Loucy (cell line): ENCODE measurements around the gene TNS2.
A peak's percentile ranks its signal among the peaks of the same experiment; 100 is the strongest.

Experiments used
- H2AFZ ChIP-seq: fragments of 200-600 bp; sonication (generic); 2 replicates; pipeline ENCODE4 v1.6.0; 2016; ENCODE audit warnings: antibody characterized with exemption, mild to moderate bottlenecking, low read length, moderate library complexity
- H3F3A ChIP-seq: fragments of 200-600 bp; 2 replicates; pipeline ENCODE4 v1.6.0; 2016; ENCODE audit warnings: antibody characterized with exemption, low read depth, mild to moderate bottlenecking
- H3K27me3 ChIP-seq: fragments of 200-600 bp; sonication (generic); 2 replicates; pipeline ENCODE4 v1.6.1; 2014; ENCODE audit warnings: low read length, mild to moderate bottlenecking; ENCODE audit not compliant: insufficient read depth, poor library complexity, severe bottlenecking
- H3K36me3 ChIP-seq: fragments of 200-600 bp; sonication (generic); 2 replicates; pipeline ENCODE4 v1.6.1; 2016; ENCODE audit warnings: low read length; ENCODE audit not compliant: insufficient read depth
- H3K4me1 ChIP-seq: fragments of 200-600 bp; sonication (generic); 2 replicates; pipeline ENCODE4 v1.5.1; 2014; ENCODE audit warnings: low read length, mild to moderate bottlenecking; ENCODE audit not compliant: insufficient read depth, poor library complexity, severe bottlenecking
- H3K4me2 ChIP-seq: fragments of 200-600 bp; sonication (generic); 2 replicates; pipeline ENCODE4 v1.6.0; 2014; ENCODE audit warnings: antibody characterized with exemption, low read length, low read depth, mild to moderate bottlenecking; ENCODE audit not compliant: poor library complexity, severe bottlenecking
- H3K4me3 ChIP-seq: fragments of 200-600 bp; sonication (generic); 2 replicates; pipeline ENCODE4 v1.5.1; 2014; ENCODE audit warnings: low read length, mild to moderate bottlenecking, mixed read lengths; ENCODE audit not compliant: poor library complexity, severe bottlenecking
- H3K79me2 ChIP-seq: fragments of 200-600 bp; sonication (generic); 2 replicates; pipeline ENCODE4 v1.6.1; 2014; ENCODE audit warnings: low read length; ENCODE audit not compliant: insufficient read depth
- H3K9ac ChIP-seq: fragments of 200-600 bp; sonication (generic); 2 replicates; pipeline ENCODE4 v1.6.0; 2014; ENCODE audit warnings: mild to moderate bottlenecking, low read depth, low read length, moderate library complexity; ENCODE audit not compliant: poor library complexity, severe bottlenecking
- H3K9me2 ChIP-seq: fragments of 200-600 bp; sonication (generic); replicated peaks from 2 replicates; pipeline ENCODE4 v1.6.1; 2016; ENCODE audit warnings: low read depth, low read length, mixed read lengths
- H3K9me3 ChIP-seq: fragments of 200-600 bp; sonication (generic); 2 replicates; pipeline ENCODE4 v1.6.1; 2014; ENCODE audit warnings: mild to moderate bottlenecking, antibody characterized with exemption, low read length, low read depth; ENCODE audit not compliant: insufficient read depth
- H4K20me1 ChIP-seq: fragments of 200-600 bp; sonication (generic); 2 replicates; pipeline ENCODE4 v1.6.0; 2014; ENCODE audit warnings: antibody characterized with exemption, low read length, mild to moderate bottlenecking; ENCODE audit not compliant: insufficient read depth, poor library complexity, severe bottlenecking
- EZH2phosphoT487 ChIP-seq: fragments of 200-600 bp; IDR thresholded peaks from 2 replicates; pipeline ENCODE4 v1.6.1; 2018; ENCODE audit warnings: antibody characterized with exemption, mild to moderate bottlenecking, moderate library complexity, borderline replicate concordance
- TF ChIP-seq, protein P1 (sequence below): fragments of 200-600 bp; sonication (generic); conservative IDR thresholded peaks from 2 replicates; pipeline ENCODE4 v1.5.1; 2014; ENCODE audit warnings: mild to moderate bottlenecking, antibody characterized with exemption, low read length

The TNS2 gene

DNA sequence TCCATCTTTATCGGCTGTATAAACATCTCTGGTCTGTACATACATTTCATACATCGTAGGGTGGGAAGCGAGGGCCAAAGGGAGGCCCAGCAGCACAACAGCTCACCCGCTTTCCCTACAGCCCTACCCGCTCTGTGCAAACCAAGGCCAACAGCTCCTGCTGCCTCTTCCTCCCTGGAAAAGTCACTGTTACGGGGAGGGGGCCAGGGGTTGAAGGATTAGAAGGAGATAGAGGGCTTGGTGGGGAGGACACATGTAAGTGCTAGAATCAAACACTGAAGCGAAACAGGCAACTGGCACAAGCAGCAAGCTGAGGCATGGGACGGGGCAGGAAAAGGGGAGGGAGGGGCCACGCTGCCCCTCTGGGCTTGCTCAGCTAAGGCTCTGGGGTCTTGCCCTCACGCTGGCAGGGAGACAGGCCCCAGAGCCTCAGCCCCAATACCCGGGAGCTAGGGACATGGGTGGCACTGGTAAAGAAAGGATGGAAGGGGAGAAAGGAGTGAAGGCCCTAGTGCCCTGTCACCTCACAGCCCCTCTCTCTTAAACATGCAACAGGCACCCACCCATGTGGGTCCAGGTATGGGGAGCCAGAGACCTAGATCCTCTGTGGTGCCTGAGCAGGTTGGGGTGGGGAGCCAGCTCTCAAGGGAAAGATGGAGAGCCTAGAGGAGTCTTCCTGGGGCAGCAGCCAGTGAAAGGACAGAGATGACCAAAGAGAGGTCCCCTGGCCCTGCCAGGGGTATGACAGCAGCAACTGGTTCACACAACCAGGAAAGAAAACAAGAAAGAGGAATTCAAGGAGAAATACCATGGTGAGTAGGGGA lies 15.0 kb downstream of the TNS2 start:
- no peaks in the 10 kb centered on the region for H3K4me1 ChIP-seq
- no peak overlapping the region for H3K9ac ChIP-seq
- TF ChIP-seq, protein P1, sequence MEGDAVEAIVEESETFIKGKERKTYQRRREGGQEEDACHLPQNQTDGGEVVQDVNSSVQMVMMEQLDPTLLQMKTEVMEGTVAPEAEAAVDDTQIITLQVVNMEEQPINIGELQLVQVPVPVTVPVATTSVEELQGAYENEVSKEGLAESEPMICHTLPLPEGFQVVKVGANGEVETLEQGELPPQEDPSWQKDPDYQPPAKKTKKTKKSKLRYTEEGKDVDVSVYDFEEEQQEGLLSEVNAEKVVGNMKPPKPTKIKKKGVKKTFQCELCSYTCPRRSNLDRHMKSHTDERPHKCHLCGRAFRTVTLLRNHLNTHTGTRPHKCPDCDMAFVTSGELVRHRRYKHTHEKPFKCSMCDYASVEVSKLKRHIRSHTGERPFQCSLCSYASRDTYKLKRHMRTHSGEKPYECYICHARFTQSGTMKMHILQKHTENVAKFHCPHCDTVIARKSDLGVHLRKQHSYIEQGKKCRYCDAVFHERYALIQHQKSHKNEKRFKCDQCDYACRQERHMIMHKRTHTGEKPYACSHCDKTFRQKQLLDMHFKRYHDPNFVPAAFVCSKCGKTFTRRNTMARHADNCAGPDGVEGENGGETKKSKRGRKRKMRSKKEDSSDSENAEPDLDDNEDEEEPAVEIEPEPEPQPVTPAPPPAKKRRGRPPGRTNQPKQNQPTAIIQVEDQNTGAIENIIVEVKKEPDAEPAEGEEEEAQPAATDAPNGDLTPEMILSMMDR: no peak
- TF ChIP-seq EZH2phosphoT487: no peak
- no peaks in the 10 kb centered on the region for H3K9me3 ChIP-seq
- H3K27me3 ChIP-seq: no peaks in the 10 kb centered on the region
- no peak overlapping the region for H3K4me3 ChIP-seq
- H4K20me1 ChIP-seq: no peaks in the 10 kb centered on the region
- peaks cover 7% of the 10 kb centered on the region; the same call in 1 of the 2 replicates for H3K36me3 ChIP-seq
- no peaks in the 10 kb centered on the region for H3K79me2 ChIP-seq
- no peaks in the 10 kb centered on the region for H3F3A ChIP-seq
- no peak overlapping the region for H3K4me2 ChIP-seq
- no peak overlapping the region for H2AFZ ChIP-seq
- H3K9me2 ChIP-seq: no peaks in the 10 kb centered on the region

DNA sequence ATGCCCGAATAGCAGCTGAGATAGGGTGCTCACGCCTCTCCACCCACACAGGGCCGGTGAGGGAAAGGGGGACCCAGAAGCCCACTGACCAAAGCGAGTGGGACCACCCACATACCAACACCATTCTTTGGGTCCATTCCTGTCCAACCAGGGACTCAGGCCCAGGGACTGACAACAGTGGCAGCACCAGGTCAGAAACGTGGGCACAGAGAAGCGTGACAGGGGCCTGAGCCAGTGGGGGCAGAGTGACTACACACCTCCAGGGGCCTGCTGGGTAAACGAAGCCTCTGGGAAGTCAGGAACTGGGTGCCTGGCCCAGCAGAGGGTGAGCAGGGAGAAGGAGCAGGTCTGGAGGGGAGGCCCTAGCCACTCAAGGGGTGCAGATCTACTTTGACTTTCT lies 15.6 kb downstream of the TNS2 start:
- Histone ChIP-seq H3F3A (no peaks in the 10 kb centered on the region), H3K9me3 (no peaks in the 10 kb centered on the region), H4K20me1 (no peaks in the 10 kb centered on the region), H3K4me3 (no peak overlapping the region), H3K79me2 (no peaks in the 10 kb centered on the region), H3K27me3 (no peaks in the 10 kb centered on the region), H3K9me2 (no peaks in the 10 kb centered on the region), H2AFZ (no peak overlapping the region), H3K36me3 (peaks cover 7% of the 10 kb centered on the region; the same call in 1 of the 2 replicates), H3K4me2 (no peak overlapping the region), H3K9ac (no peak overlapping the region), H3K4me1 (no peaks in the 10 kb centered on the region)
- TF ChIP-seq, protein P1: no peak
- TF ChIP-seq EZH2phosphoT487: no peak

DNA sequence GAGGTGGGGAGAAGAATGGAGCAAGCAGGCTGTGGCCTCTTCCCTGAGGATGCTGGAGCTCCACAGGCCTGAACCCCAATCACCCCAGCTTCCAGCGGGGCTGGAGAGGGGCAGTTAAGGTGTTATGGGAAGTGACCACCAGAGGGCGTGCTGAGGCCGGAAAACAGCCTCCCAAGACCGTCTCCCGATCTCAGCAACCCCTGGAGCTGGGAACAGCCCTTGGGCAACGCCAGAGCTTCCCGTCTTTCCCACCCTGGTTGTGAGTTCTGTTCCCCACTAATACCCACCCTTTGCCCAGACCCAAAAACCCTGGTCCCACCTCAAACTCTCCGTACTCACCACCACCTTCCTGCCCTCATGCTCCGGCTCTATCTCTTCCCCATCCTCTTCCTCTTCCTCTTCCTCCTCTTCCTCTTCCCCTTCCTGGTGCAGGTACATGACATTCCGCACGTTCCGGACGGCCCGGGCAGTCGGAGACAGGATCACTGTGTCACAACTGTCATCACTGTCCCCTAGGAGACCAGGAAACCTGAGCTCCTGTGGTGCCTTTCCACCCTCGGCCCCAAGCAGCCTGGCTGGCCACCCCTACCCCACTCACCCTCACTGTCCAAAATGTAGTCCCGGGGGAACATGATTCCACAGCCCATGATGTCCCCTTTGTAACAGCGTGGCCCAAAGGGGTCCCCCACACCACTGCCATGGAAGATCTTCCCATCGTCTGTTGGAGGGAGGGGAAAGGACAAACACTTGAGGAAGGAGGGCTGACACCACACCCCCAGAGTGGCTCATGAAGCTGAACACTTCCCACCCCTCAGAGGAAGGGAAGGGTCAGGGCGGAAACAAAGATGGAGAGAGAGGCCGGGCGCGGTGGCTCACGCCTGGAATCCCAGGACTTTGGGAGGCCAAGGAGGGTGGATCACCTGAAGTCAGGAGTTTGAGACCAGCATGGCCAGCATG lies 16.4 kb downstream of the TNS2 start:
- H4K20me1 ChIP-seq: no peaks in the 10 kb centered on the region
- H3K4me2 ChIP-seq: no peak overlapping the region
- no peak overlapping the region for H3K4me3 ChIP-seq
- no peaks in the 10 kb centered on the region for H3K9me3 ChIP-seq
- no peaks in the 10 kb centered on the region for H3K27me3 ChIP-seq
- H3K9me2 ChIP-seq: no peaks in the 10 kb centered on the region
- TF ChIP-seq, protein P1: peak; percentile 86
- no peak for TF ChIP-seq EZH2phosphoT487
- H3K4me1 ChIP-seq: no peaks in the 10 kb centered on the region
- H3F3A ChIP-seq: no peaks in the 10 kb centered on the region
- no peaks in the 10 kb centered on the region for H3K79me2 ChIP-seq
- peaks cover 7% of the 10 kb centered on the region; the same call in 1 of the 2 replicates for H3K36me3 ChIP-seq
- no peak overlapping the region for H3K9ac ChIP-seq
- H2AFZ ChIP-seq: no peak overlapping the region
